ENCODE results near the gene PTH2R.
"Not testable (repeated sequence)": the region's sequence is repeated elsewhere in the genome, so short reads cannot be mapped to it uniquely, and the experiment has no call there.

PTH2R gene

DNA sequence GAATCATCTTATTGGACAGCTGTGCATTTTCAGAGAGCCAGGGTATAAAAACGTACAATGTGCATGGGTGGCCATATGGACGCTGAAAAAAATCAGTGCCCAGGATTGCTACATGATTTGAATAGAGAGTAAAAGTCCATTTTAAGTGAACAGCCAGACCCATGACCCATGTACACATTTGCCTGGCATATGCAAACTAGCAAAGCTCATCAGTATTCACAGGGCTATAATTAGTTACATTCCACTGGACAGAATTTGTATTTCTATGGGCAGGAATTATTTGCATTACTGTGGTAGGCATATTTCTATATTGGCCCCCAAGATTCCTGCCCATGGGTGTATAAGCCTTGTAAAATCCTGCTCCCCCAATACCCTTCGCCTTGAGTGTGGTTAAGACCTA is 78.8 kb downstream of the PTH2R start:
- no peak for DNase-seq (ENCODE audit: low read depth, low spot score)

DNA sequence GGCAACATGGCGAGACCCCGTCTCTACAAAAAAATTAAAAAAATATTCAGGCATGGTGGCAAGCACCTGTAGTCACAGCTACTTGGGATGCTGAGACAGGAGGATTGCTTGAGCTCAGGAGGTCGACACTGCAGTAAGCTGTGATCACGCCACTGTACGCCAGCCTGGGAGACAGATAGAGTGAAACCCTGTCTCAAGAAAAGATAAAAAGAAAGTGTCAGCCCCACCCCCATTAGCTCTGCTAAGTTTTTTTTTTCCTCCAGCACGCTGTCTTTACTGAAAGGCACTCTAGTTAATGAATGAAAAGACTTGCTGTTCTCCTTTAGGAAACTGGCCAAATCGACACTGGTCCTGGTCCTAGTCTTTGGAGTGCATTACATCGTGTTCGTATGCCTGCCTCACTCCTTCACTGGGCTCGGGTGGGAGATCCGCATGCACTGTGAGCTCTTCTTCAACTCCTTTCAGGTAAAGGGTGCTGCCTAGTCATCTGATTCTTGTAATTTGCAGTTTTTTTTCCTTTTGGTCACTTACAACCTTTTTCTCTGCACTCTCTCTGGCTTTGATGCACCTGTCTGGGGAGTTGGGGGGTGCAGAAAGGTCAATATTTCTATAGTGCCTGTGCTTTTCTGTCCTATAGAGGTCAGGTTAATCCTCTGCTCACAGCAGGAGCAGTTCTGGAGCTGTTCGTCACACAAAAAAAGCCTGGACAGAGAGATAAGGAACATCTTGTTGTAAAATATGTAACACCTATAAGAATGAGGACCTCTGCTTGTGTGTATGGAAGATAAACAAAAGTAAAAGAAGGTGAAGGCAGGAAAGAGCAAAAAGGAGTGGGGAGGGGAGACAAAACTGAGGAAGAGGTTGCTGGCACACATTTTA is 82.3 kb downstream of the PTH2R start:
- no peak for DNase-seq (ENCODE audit: low read depth, low spot score)

DNA sequence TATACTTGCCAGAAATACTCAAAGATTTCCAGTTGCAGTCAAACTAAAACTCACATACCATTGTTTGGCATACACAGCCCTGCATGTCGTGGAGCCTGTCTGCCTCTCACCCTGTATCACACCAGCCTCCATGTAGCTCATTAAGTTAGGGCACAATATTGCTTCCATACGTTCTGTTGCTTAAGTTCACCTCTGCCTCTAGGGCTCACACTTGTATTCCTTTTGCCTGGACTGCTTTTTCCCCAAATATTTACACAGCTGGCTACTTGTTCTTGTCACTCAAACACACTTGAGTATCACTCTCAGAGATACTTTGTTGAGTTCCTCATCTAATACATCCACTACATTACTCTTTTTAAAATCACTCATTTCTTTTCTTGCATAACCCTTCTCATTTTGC is 83.1 kb downstream of the PTH2R start:
- no peak for DNase-seq (ENCODE audit: low read depth, low spot score)

DNA sequence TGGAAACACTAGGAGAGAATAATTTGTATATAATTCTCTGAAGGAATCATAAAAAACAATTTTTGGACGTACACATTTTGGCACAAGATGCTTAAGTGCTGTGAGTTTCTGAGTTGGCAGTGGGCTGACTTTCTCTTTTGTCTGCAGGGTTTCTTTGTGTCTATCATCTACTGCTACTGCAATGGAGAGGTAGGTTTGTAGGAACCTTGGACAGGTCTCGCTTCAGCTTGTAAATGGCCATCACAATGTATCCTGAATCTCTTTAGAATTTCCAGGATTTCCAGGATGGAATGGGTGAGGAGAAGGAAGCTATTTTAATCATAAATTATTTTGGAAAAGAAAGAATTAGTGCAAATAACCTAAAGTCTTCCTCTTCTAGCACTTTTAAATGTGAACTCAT is 83.9 kb downstream of the PTH2R start:
- DNase-seq (ENCODE audit: low read depth, low spot score) = no peak

DNA sequence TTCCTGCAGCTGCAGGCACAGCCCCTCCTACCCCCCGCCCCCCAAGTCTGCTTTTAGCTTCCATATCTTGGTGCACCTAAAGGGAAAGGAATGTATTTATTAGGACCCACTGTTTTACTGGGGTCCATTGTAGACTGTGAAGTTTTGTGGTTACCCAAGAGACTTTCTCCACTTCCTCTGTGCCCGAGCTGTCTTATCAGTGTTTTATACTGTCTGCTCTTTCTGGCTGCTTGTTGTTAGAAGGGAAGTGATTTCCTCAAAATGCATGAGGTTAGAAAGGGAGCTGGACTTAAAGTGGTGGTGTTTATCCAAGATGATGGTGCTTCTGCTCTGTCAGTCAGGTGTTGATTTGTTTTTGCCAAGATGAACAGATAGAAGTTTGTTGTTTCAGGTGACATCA is 85.0 kb downstream of the PTH2R start:
- DNase-seq (ENCODE audit: low read depth, low spot score) = no peak

DNA sequence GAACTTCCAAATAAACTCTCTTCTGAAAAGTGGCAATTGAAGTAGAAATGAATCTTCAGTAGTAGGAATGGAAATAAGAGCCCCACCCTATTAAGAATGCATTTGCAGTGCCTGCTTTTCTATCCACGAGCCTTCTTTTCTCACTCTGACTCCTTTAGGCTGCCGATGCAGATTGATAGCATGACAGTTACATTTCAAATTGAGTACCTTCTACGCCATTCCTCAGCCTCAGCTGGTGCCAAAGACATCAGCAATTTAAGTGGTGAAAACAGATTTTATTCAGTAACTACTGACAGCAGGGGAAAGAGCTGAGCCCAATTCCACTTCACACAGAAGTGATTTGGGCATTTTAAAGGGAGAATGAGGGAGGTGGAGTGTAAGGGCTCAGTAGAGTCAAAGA is 85.5 kb downstream of the PTH2R start:
- no peak for DNase-seq (ENCODE audit: low read depth, low spot score)

DNA sequence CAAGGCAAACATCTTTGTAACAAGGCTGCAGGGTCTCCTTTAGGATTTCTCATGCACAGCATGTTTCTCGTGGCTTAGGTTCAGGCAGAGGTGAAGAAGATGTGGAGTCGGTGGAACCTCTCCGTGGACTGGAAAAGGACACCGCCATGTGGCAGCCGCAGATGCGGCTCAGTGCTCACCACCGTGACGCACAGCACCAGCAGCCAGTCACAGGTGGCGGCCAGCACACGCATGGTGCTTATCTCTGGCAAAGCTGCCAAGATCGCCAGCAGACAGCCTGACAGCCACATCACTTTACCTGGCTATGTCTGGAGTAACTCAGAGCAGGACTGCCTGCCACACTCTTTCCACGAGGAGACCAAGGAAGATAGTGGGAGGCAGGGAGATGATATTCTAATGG is 86.6 kb downstream of the PTH2R start:
- DNase-seq (ENCODE audit: low read depth, low spot score) = no peak

DNA sequence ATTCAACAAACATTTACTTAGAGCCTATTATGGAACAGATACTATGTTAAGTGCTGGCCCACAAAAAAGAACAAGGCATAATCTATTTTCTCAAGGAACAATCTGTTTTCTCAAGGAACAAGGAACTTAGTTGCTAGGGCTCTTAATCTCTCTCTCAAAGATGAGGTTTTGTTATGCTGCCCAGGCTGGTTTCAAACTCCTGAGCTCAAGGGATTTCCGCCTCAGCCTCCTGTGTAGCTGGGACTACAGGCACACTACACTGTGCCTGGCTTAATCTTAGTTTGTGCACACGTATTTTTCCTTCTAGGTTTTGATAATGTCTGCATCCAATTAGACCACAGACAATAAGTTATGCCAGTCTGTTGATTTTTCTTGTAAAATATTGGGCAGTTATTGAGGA is 89.5 kb downstream of the PTH2R start:
- DNase-seq (ENCODE audit: low read depth, low spot score) = no peak

DNA sequence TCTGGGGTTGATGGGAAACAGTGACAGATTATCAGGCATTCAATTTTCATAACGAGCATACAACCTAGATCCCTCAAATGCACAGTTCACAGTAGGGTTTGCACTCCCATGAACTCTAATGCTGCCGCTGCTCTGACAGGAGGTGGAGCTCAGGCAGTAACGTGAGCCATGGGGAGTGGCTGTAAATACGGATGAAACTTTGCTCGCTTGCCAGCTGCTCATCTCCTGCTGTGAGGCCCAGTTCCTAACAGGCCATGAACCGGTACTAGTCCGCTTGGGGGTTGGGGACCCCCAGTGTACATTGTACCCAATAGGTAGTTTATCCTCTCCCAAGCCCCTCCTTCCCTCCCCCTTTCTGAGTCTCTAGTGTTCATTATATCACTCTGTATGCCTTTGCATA is 94.6 kb downstream of the PTH2R start:
- no peak for DNase-seq (ENCODE audit: low read depth, low spot score)

DNA sequence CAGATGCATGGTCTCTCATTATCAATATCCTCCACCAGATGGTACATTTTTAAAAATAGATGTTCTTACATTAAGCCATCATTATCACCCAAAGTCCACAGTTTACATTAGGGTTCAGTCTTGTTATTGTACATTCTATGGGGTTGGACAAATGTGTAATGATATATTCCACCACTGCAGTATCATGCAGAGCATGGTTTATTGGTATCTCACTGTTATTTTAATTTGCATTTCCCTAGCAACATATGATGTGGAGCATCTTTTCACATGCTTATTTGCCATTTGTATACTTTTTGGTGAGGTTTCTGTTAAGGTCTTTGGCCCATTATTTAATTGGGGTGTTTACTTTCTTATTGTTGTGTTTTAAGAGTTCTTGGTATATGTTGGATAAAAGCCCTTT is 95.7 kb downstream of the PTH2R start:
- no peak for DNase-seq (ENCODE audit: low read depth, low spot score)

DNA sequence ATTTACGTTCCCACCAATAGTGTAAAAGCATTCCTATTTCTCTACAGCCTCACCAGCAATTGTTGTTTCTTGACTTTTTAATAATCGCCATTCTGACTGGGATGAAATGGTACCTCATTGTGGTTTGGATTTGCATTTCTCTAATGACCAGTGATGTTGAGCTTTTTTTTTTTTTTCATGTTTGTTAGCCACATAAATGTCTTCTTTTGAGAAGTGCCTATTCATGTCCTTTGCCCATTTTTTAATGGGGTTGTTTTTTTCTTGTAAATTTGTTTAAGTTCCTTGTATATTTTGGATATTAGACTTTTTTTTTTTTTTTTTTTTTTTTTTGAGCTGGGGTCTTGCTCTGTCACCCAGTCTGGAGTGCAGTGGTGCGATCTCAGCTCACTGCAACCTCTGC is 98.8 kb downstream of the PTH2R start:
- DNase-seq (ENCODE audit: low read depth, low spot score) = not testable (repeated sequence)

DNA sequence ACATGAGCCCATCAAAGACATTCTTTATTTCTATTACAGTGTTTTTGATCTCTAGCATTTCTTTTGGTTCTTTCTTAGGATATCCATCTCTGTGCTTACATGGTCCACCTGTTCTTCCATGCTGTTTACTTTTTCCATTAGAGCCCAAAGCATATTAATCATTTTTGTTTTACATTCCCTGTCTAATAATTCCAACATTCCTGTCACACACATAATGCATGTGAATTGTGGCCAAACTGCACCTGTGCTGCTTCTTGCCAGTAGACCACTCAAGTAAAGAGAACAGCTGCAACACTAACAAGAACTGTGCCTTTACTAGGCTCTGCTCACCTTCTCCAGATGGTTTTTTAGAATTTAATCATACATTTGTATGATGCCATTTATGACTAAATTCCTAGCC is 103.0 kb downstream of the PTH2R start:
- DNase-seq (ENCODE audit: low read depth, low spot score) = no peak

DNA sequence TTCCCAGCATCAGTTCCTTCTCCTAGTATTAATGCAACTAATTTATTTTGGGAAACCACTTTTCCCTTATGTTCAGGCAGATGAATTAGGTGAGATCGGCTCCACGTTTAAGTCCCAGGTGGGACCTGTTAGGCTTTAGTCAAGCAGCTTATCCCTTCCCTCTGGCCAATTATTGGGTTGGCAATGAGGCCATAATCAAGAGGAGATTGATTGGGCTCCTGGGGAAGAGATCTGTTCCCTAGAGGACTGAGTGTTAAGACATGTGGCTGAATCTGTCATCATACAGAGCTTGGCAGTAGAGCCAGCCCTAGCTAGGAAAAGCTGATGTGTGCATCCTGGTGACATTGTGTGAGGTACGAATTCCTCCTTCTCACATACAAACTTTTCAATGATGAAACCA is 104.4 kb downstream of the PTH2R start:
- DNase-seq (ENCODE audit: low read depth, low spot score) = no peak

DNA sequence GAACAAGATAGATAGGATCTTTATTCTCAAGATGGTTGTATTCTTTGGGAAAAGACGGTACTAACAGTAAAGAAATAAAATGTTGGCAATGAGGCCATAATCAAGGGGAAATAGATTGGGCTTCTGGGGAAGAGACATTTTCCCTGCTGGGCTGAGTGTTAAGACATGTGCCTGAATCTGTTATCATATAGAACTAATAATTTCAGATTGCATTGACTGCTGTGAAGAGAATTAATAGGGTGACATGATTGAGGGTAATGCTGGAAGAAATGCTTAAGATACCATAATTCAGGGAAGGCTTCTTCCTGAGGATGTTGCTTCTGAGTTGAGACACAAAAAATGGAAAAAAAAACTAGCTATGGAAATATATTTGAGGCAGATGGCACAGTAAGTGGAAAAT is 105.0 kb downstream of the PTH2R start:
- DNase-seq (ENCODE audit: low read depth, low spot score) = no peak

DNA sequence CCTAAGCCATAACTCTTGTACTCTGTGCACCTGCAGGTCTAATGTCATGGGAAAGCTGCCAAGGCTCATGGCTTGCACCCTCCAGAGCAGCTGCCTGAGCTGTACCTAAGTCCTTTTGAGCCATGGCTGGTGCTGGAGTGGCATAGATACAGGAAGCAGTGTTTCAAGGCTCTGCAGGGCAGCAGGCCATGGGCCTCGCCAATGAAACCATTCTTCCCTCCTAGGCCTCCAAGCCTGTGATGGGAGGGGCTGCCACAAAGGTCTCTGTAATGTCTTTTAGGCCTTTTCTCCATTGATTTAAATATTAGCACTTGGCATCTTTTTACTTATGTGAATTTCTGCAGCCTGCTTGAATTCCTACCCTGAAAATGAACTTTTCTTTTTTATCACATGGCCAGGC is 108.5 kb downstream of the PTH2R start:
- no peak for DNase-seq (ENCODE audit: low read depth, low spot score)

DNA sequence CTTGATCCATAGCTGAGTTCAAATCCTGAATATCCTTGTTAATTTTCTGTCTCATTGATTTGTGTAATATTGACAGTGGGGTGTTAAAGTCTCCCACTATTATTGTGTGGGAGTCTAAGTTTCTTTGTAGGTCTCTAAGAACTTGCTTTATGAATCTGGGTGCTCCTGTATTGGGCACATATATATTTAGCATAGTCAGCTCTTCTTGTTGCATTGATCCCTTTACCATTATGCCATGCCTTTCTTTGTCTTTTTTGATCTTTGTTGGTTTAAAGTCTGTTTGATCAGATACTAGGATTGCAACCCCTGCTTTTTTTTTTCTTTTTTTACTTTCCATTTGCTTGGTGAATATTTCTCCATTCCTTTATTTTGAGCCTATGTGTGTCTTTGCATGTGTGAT is 116.5 kb downstream of the PTH2R start:
- not testable (repeated sequence) for DNase-seq (ENCODE audit: low read depth, low spot score)

DNA sequence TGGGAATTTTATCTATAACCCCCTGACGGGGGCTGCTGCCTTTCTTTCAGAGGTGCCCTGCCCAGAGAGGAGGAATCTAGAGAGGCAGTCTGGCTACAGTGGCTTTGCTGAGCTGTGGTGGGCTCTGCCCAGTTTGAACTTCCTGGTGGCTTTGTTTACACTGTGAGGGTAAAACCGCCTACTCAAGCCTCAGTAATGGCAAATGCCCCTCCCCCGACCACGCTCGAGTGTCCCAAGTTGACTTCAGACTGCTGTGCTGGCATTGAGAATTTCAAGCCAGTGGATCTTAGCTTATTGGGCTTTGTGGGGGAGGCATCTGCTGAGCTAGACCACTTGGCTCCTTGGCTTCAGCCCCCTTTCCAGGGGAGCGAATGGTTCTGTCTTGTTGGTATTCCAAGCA is 118.6 kb downstream of the PTH2R start:
- DNase-seq (ENCODE audit: low read depth, low spot score) = not testable (repeated sequence)

DNA sequence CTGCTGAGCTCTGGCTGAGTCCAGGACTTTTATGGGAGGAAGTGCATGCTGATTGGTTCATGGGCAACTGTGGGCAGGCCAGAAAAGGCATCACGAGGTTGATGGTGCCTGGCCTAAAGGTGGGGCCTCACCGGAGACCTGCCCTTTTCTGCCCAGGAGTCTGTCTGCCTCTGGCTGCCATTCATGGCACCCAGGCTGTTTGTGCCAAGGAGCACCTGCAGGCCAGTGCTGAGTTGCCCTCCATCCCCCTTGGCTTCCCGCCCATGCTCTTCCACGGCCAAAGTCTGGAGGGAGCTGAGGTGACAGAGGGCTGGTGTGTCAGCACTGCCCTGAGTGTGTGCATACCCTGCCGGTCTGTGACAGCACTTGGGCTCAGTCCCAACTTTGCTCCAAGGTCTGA is 123.2 kb downstream of the PTH2R start:
- DNase-seq (ENCODE audit: low read depth, low spot score) = no peak

DNA sequence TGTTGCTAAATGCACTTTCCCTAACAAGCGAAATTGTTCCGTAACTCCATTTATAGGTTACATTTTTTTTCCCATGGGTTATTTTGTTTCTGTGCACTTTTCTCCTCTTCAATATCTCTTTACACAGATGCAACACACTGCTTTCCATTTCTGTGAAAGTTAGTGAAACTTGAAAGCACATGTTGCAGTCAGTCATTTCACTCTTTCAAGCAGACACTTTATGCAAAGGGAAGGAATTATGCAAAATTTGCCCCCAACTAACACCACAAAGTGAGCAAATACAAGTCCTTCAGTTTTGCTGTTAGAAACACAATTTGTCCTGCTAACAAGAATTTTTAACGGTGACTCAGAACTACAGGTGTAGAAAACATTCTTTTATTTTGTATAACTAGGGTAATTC is 124.8 kb downstream of the PTH2R start:
- DNase-seq (ENCODE audit: low read depth, low spot score) = no peak

DNA sequence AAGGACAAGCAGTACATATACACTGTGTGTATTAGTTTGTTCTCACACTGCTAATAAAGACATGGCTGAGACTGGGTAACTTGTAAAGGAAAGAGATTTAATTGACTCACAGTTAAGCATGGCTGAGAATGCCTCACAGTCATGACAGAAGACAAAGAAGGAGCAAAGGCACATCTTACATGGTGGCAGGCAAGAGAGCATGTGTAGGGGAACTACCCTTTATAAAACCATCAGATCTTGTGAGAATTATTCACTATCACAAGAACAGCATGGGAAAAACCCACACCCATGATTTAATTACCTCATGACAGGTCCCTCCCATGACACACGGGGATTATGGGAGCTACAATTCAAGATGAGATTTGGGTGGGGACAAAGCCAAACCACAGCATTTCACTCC is 129.0 kb downstream of the PTH2R start:
- not testable (repeated sequence) for DNase-seq (ENCODE audit: low read depth, low spot score)

DNA sequence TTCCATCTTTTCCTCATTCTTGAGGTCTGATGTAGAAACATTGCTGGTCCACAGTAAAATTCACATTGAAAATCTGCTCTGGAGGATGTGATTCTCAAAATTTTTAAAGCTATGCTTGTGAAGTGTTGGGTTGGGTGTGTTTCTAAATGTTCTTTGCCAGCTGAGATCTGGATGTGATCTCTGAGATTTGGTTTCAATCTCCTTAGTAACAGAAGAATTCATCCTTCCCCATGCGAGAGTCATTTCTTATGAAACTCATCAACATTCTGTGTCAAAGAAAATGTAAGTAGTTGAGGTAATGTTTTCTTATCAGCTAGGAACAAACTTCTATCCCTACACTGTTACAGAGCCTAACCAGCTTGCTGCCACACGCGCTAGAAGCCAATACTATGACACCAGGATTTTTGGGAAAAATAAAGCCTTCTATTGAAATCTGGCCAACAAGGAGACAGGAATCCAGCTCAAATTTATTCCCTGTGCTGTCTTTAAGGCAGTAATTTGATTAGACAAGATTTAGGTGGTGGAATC is 134.9 kb downstream of the PTH2R start:
- DNase-seq (ENCODE audit: low read depth, low spot score) = no peak

DNA sequence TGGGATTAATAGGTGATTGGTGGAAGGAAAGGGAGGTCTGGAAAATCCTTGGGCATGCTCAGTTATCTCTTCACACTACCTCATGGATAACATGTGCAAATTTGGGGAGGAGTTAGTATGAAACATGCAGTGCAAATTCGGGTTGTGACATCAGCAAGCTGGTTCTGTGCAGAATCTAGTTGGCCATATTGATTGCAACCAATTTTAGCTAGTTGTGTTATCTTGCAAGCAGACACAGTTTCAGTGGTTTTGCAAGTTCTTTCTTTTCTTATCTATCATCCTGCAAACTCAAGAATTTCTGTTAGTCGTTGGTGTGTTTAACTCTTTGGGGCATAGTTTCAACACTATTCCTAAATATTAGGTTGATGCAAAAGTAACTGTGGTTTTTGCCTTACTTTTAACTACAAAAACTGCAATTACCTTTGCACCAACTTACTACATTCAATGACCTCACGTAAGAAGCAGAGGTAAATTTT is 135.4 kb downstream of the PTH2R start:
- DNase-seq (ENCODE audit: low read depth, low spot score) = no peak

DNA sequence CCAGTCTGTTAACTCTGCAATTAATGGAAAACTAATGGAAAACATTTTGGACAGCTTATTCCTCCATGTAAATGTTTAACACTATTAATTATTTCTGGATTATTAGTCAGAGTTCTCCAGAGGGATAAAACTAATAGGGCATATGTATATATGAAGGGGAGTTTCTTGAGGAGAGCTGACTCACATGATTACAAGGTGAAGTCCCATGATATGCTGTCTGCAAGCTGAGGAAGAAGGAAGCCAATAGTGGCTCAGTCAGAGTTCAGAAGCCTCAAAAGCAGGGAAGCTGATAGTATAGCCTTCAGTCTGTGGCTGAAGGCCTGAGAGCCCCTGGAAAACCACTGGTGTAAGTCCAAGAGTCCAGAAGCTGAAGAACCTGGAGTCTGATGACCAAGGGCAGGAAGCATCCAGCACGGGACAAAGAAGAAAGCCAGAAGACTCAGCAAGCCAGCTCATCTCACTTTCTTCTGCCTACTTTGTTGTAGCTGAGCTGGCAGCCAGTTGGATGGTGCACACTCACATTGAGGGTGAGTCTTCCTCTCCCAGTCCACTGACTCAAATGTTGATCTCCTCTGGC is 136.0 kb downstream of the PTH2R start:
- DNase-seq (ENCODE audit: low read depth, low spot score) = no peak

Data from activated naive CD8-positive, alpha-beta T cell treated with anti-CD3 and anti-CD28 coated beads, Interleukin-2, amount 50 U/mL, for 16 hours (primary cell).